ACC112 (cell line): ENCODE results near the gene OGFOD3.

Experiments used
- H2AFZ ChIP-seq: fragments of 200-600 bp; sonication (generic); one replicate; pipeline ENCODE4 v1.6.0; 2017; ENCODE audit warnings: antibody characterized with exemption, low read length; ENCODE audit not compliant: unreplicated experiment
- H3K27ac ChIP-seq: fragments of 200-600 bp; sonication (generic); 2 replicates; pipeline ENCODE4 v1.5.1; 2014; ENCODE audit warnings: low read depth, mild to moderate bottlenecking, antibody characterized with exemption, low read length, moderate library complexity
- H3K27me3 ChIP-seq: fragments of 200-600 bp; sonication (generic); 2 replicates; pipeline ENCODE4 v1.6.1; 2014; ENCODE audit warnings: mild to moderate bottlenecking, antibody characterized with exemption, low read length, moderate library complexity, mixed read lengths; ENCODE audit not compliant: insufficient read depth
- H3K36me3 ChIP-seq: fragments of 200-600 bp; sonication (generic); 2 replicates; pipeline ENCODE4 v1.6.1; 2016; ENCODE audit warnings: mild to moderate bottlenecking, antibody characterized with exemption, low read length, moderate library complexity, mixed read lengths; ENCODE audit not compliant: insufficient read depth
- H3K4me1 ChIP-seq: fragments of 200-600 bp; sonication (generic); one replicate; pipeline ENCODE4 v1.6.1; 2016; ENCODE audit warnings: low read length, mixed read lengths; ENCODE audit not compliant: insufficient read depth, unreplicated experiment, control insufficient read depth
- H3K4me3 ChIP-seq: fragments of 200-600 bp; sonication (generic); 2 replicates; pipeline ENCODE4 v1.5.1; 2014; ENCODE audit warnings: mild to moderate bottlenecking, low read depth, low read length
- H3K79me2 ChIP-seq: fragments of 200-600 bp; sonication (generic); one replicate; pipeline ENCODE4 v1.6.0; 2016; ENCODE audit warnings: low read length; ENCODE audit not compliant: control insufficient read depth, unreplicated experiment, insufficient read depth

Gene OGFOD3

GRCh38 chr17:82439829-82440365 is 21.5 kb upstream of the OGFOD3 start:
- Histone ChIP-seq H3K27me3 (no peaks in the 10 kb centered on the region), H3K4me3 (no peak overlapping the region), H3K27ac (no peak overlapping the region), H3K36me3 (no peaks in the 10 kb centered on the region), H3K4me1 (no peaks in the 10 kb centered on the region), H2AFZ (no peak overlapping the region), H3K79me2 (no peaks in the 10 kb centered on the region)

DNA sequence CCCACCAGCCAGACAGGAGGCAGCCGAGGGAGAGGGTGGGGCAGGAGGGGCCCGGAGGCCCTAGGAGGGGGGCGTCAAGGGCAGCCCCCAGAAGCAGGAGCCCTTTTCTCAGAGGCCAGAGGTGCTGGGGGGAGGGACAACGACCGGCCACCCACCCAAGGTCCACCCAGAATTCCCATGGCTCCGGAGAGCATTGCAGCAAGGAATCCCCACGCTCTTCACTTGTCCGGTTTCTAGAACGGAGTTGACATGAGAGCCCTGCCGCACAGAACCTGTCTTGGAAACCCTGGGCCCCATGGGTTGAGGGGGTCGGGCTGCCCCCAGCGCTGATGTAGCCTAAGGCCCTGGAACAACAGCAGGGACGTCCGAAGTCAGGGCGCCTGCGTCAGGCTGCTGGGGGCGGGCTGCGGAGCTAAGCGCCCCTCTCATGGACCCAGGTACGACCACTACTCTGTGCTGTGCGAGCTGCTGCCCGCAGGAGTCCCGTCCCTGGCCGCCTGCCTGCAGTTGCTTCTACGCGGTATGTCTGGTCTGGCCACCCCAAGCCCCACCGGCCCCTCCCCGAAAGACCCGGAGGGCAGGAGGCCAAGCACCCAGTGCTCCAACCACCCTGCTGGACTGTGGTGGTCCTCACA is 20.9 kb upstream of the OGFOD3 start:
- H3K27ac ChIP-seq = no peak overlapping the region
- no peaks in the 10 kb centered on the region for H3K4me1 ChIP-seq
- H3K79me2 ChIP-seq = no peaks in the 10 kb centered on the region
- no peaks in the 10 kb centered on the region for H3K27me3 ChIP-seq
- H2AFZ ChIP-seq = no peak overlapping the region
- H3K4me3 ChIP-seq = no peak overlapping the region
- H3K36me3 ChIP-seq = no peaks in the 10 kb centered on the region

DNA sequence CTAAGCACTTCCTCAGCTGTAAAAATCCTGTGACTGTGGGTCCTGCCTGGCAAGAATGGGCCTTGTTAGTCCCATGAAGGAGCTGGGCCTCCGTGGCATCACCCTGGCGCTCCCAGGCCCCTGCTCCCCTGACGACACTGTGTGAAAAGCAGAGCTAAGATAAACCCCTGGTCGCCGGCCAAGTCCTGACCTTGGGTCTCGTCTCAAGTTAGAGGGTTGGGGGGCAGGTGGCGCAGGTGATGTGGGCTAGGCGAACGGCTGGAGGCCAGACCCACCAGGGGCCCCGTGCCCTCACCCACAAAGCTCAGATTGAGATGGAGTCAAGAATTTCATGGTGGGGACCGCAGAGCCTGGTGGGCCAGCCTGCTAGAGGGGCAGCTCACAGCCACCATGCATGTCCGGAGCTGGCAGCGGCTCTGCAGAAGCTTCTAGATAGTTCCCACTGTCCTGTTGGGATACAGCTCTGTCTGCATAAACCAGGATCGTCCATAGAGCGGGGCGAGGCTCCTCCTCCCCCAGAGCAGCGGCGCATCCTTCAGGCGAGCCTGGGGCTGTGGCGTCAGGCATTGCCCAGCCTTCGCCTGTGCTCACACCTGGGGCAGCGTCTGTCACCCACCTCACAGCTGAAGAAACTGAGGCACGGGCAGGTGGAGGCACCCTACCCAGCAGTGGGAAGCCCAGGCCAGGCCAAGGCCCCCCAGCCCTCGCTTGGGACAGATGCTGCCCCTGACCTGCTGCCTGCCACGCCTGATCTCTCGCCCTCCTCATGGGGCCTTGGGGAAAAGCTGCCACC is 20.2 kb upstream of the OGFOD3 start:
- H3K27me3 ChIP-seq = no peaks in the 10 kb centered on the region
- H3K4me3 ChIP-seq = no peak overlapping the region
- H3K36me3 ChIP-seq = no peaks in the 10 kb centered on the region
- H3K27ac ChIP-seq = no peak overlapping the region
- no peak overlapping the region for H2AFZ ChIP-seq
- H3K4me1 ChIP-seq = no peaks in the 10 kb centered on the region
- H3K79me2 ChIP-seq = no peaks in the 10 kb centered on the region

- H3K27me3 ChIP-seq = no peaks in the 10 kb centered on the region
- H3K79me2 ChIP-seq = no peaks in the 10 kb centered on the region
- no peak overlapping the region for H3K27ac ChIP-seq
- H3K36me3 ChIP-seq = no peaks in the 10 kb centered on the region
- no peak overlapping the region for H2AFZ ChIP-seq
- no peaks in the 10 kb centered on the region for H3K4me1 ChIP-seq
- H3K4me3 ChIP-seq = no peak overlapping the region
Observed at GRCh38 chr17:82437325-82437668, 18.9 kb upstream of the OGFOD3 start.

- Histone ChIP-seq H3K79me2 (no peaks in the 10 kb centered on the region), H3K36me3 (no peaks in the 10 kb centered on the region), H3K4me3 (no peak overlapping the region), H3K27me3 (no peaks in the 10 kb centered on the region), H3K4me1 (no peaks in the 10 kb centered on the region), H3K27ac (no peak overlapping the region), H2AFZ (no peak overlapping the region)
Observed at GRCh38 chr17:82436601-82437324, 18.4 kb upstream of the OGFOD3 start.

- no peaks in the 10 kb centered on the region for H3K36me3 ChIP-seq
Observed at GRCh38 chr17:82435601-82436583, 17.5 kb upstream of the OGFOD3 start.

GRCh38 chr17:82435103-82435502 is 16.7 kb upstream of the OGFOD3 start:
- Histone ChIP-seq H3K4me3 (no peak overlapping the region), H3K79me2 (no peaks in the 10 kb centered on the region), H3K4me1 (no peaks in the 10 kb centered on the region), H3K36me3 (no peaks in the 10 kb centered on the region), H3K27ac (no peak overlapping the region), H3K27me3 (no peaks in the 10 kb centered on the region), H2AFZ (no peak overlapping the region)

More at GRCh38 chr17:82435601-82436583, 17.5 kb upstream of the OGFOD3 start:
- Histone ChIP-seq H3K4me3 (no peak overlapping the region), H3K4me1 (no peaks in the 10 kb centered on the region), H2AFZ (no peak overlapping the region), H3K79me2 (no peaks in the 10 kb centered on the region), H3K27ac (no peak overlapping the region), H3K27me3 (no peaks in the 10 kb centered on the region)

- no peaks in the 10 kb centered on the region for H3K79me2 ChIP-seq
- no peaks in the 10 kb centered on the region for H3K4me1 ChIP-seq
- no peaks in the 10 kb centered on the region for H3K36me3 ChIP-seq
- no peak overlapping the region for H3K27ac ChIP-seq
- no peaks in the 10 kb centered on the region for H3K27me3 ChIP-seq
- H2AFZ ChIP-seq = no peak overlapping the region
- no peak overlapping the region for H3K4me3 ChIP-seq
Observed at GRCh38 chr17:82434216-82434565, 15.8 kb upstream of the OGFOD3 start.

DNA sequence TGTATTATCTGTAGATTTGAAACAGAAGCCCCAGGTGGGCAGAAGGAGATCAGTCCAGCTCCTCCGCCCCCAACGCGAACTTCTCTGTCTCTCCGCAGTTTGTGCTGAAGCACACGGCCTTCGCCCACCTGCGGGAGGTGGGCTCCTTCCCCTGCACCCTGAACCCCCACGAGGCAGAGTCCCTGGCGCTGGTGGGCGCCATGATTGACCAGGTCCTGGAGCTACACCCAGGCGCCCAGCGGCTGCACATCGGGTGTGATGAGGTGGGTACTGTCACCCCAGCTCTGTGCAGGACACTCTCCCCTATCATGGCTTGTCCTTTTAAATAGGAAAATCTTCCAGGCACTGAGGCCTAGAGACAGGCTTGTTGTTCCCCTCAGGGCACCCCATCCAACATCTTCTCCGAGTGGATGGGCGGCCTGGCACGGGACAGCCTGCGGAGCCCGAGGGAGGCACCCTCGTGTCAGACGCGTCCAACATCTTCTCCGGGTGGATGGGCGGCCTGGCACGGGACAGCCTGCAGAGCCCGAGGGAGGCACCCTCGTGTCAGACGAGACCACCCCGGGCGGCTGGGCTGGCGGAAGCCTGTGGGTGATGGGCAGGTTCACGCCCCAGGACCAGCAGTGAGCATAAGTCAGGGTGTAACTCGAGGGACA is 15.3 kb upstream of the OGFOD3 start:
- no peaks in the 10 kb centered on the region for H3K4me1 ChIP-seq
- no peaks in the 10 kb centered on the region for H3K79me2 ChIP-seq
- no peak overlapping the region for H2AFZ ChIP-seq
- no peak overlapping the region for H3K4me3 ChIP-seq
- no peak overlapping the region for H3K27ac ChIP-seq
- H3K27me3 ChIP-seq = no peaks in the 10 kb centered on the region
- no peaks in the 10 kb centered on the region for H3K36me3 ChIP-seq

DNA sequence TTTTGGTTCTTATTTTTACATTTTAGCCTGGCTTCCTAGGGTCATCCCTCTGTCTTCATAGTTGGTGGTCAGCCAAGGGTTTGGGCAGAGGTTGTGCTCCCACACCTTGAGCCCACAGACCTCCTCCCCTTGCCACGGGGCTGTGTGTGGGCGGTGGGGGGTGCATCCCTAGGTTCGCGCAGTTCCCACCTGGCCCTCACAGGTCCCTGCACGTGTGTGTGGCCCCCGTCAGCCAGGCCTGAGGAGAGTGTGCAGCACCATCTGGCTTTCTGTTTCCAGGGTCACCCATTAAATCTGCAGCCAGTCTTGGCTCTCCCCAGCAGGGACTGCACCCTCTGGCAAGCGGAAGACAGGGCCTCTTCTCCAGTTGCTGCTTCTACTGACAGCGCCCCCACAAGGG is 13.6 kb upstream of the OGFOD3 start:
- Histone ChIP-seq H3K27me3 (no peaks in the 10 kb centered on the region), H3K36me3 (no peaks in the 10 kb centered on the region), H2AFZ (no peak overlapping the region), H3K79me2 (no peaks in the 10 kb centered on the region), H3K27ac (no peak overlapping the region), H3K4me1 (no peaks in the 10 kb centered on the region), H3K4me3 (no peak overlapping the region)
